Heart right ventricle (tissue), 16 donors: ENCODE measurements around the gene POLRMT. TPM values are rescaled to one million over a fixed set of nuclear protein-coding genes. Genes with fewer than 3 reads are reported as not detected.

ENCODE experiments used
- ATAC-seq, 8 donors: fragments of 200-7000 bp; cut with Tn5 transposase; one replicate each; pipeline ENCODE4 v1.9.1; 2020; ENCODE audit warnings: mild to moderate bottlenecking in 8 of 8, moderate library complexity in 8 of 8, moderate number of reproducible peaks in 1 of 8
- DNase-seq, 2 donors: peaks; one replicate each; pipeline ENCODE4 v3.0.0-alpha.2; 2020
- H3K27ac ChIP-seq, 10 donors: fragments of 200-600 bp; sonication (generic) in 2 of 10; one replicate each; pipeline versions ENCODE4 v1.5.0 to v1.8.0; 2020 to 2022; ENCODE audit warnings: mild to moderate bottlenecking in 3 of 10
- H3K27me3 ChIP-seq, 7 donors: fragments of 200-600 bp; one replicate each; pipeline ENCODE4 v1.8.0; 2021 to 2022; ENCODE audit warnings: mild to moderate bottlenecking in 2 of 7
- H3K36me3 ChIP-seq, 9 donors: fragments of 200-600 bp; sonication (generic) in 1 of 9; one replicate each; pipeline versions ENCODE4 v1.5.0 to v1.8.0; 2020 to 2022; ENCODE audit warnings: mild to moderate bottlenecking in 2 of 9
- H3K4me1 ChIP-seq, 9 donors: fragments of 200-600 bp; sonication (generic) in 1 of 9; one replicate each; pipeline versions ENCODE4 v1.5.0 to v1.8.0; 2020 to 2022; ENCODE audit warnings: mild to moderate bottlenecking in 4 of 9
- H3K4me3 ChIP-seq, 10 donors: fragments of 200-600 bp; sonication (generic) in 2 of 10; one replicate each; pipeline versions ENCODE4 v1.5.0 to v1.8.0; 2020 to 2022; ENCODE audit warnings: mild to moderate bottlenecking in 7 of 10, moderate library complexity in 2 of 10
- H3K9me3 ChIP-seq, 11 donors: fragments of 200-600 bp in 10 of 11; sonication (generic) in 2 of 11; one replicate each; pipeline versions ENCODE4 v1.5.0 to v1.8.0; 2013 to 2022; ENCODE audit warnings: mild to moderate bottlenecking in 2 of 11, control low read depth in 1 of 11, moderate library complexity in 1 of 11
- CTCF ChIP-seq, 9 donors: fragments of 200-600 bp; sonication (generic) in 2 of 9; IDR thresholded peaks; one replicate each; pipeline versions ENCODE4 v1.5.0 to v1.8.0; 2021 to 2022; ENCODE audit warnings: antibody characterized with exemption in 9 of 9, mild to moderate bottlenecking in 5 of 9, moderate library complexity in 1 of 9
- WGBS, 2 donors: extraction: QIAGEN DNeasy Blood & Tissue Kit; methylation state at CpG; one replicate each; pipeline ENCODE4 v1.1.7; 2013; ENCODE audit warnings: inconsistent platforms in 1 of 2; 5-methylcytosine and 5-hydroxymethylcytosine counted together
- intact Hi-C, 10 donors: fragments of 100-400 bp; cut with DNase I; formaldehyde crosslinking; loops; one replicate each; pipeline versions ENCODE4 v1.11.1 to v1.14.2; 2022
- polyA plus RNA-seq, 2 donors: library from polyadenylated mRNA; stranded (reverse); fragments of 200-250 nt; gene quantifications; one replicate each; pipeline ENCODE4 v1.2.3, GENCODE V29; 2013
- total RNA-seq, 10 donors: library from RNA; stranded (reverse); fragmentation: NEBNext Ultra II Directional in 3 of 10; extraction: Animal tissue kit (Norgen Biotek cat#: 25700) in 3 of 10; gene quantifications; one replicate each; pipeline versions ENCODE4 v1.2.1 to v1.2.4, GENCODE V29; 2021 to 2023
- donor health status: Arrhythmogenic right ventricular cardiomyopathy.
- donor health status: ischemic (EF 13 %, LVEDD 7.1; RV severe dilation, severe dysfunction).
- donor health status: healthy with polysubstance abuse.
- donor health status: DM: no; HTN: yes; CAD: no.
- donor health status: DM: no; HTN: no; CAD: no.
- donor health status: ischemic (EF 25% LVEDD 6.9; RV normal size, moderate dysfunction).
- donor health status: ischemic (EF 25% LVEDD 5.7; RV mildly dilated, moderate dysfunction).
- donor health status: healthy.
- donor health status: DM: yes; HTN: yes; CAD: no.
- donor health status: Ischemic cardiomyopathy.
- donor health status: ischemic (EF 35%, LVEDD 5.7; RV mildly dilated, moderate dysfunction).
- donor health status: nonischemic (EF 11% LVEDD 7.7; RV severe dilation, severe dysfunction).
- donor health status: DM: yes; HTN: yes; CAD: no.
- donor health status: PGD.
- donor health status: ischemic (EF 29% LVEDD 5.4; RV normal size, mild dysfunction).
- donor health status: nonischemic (EF 23%, LVEDD 6.1; RV moderate dilation, normal function).

POLRMT gene
- total and polyA plus RNA-seq, 12 donors: 37.2 to 159 (median 45.3) TPM

- no peak for TF ChIP-seq CTCF (IDR thresholded peaks at IDR 0.05)
- Histone ChIP-seq H3K27me3 (no peaks in the 10 kb centered on the region), H3K27ac (peak overlapping the region in 9 of 10 donors; percentile 55 to 97 (median 87)), H3K9me3 (no peaks in the 10 kb centered on the region), H3K4me1 (peaks cover 41 to 74% (median 66%) of the 10 kb centered on the region in 9 donors), H3K4me3 (peak overlapping the region in 8 of 10 donors; percentile 8 to 99 (median 24)), H3K36me3 (peaks cover 0 to 34% (median 0%) of the 10 kb centered on the region in 9 donors)
- DNase-seq (peak in 1 of 2 donors; percentile 66), ATAC-seq (peak in 7 of 8 donors; percentile 13 to 65 (median 45))
- WGBS, 2 donors: 62 to 63% methylated on average over 48 to 50 of the region's 50 CpGs
- intact Hi-C loops: loop anchor here in 1 of 10 donors (5.0 kb wide), 1 partner anchor 72 kb away; the partner anchor contains the start of gene HCN2
These were observed 25.8 kb upstream of the POLRMT start for GRCh38 chr19:658916-659839.

GRCh38 chr19:658059-658839 is 24.9 kb upstream of the POLRMT start:
- peaks cover 38 to 64% (median 57%) of the 10 kb centered on the region in 9 donors for H3K4me1 ChIP-seq

GRCh38 chr19:657611-658010 is 24.3 kb upstream of the POLRMT start:
- intact Hi-C loops: loop anchor here in 1 of 10 donors (5.0 kb wide), 1 partner anchor 70 kb away; the partner anchor contains the start of gene HCN2
- Histone ChIP-seq H3K9me3 (no peaks in the 10 kb centered on the region), H3K36me3 (peaks cover 0 to 49% (median 2%) of the 10 kb centered on the region in 9 donors), H3K27ac (peak overlapping the region in 1 of 10 donors; percentile 97), H3K4me3 (no peak overlapping the region), H3K4me1 (peaks cover 38 to 64% (median 57%) of the 10 kb centered on the region in 9 donors), H3K27me3 (no peaks in the 10 kb centered on the region)
- 81 to 90% methylated on average over 19 of the region's 19 CpGs for WGBS, 2 donors
- DNase-seq: peak in 1 of 2 donors; percentile 11
- TF ChIP-seq CTCF (IDR thresholded peaks at IDR 0.05): no peak
- ATAC-seq: no peak

More at GRCh38 chr19:658059-658839, 24.9 kb upstream of the POLRMT start:
- Histone ChIP-seq H3K4me3 (peak overlapping the region in 4 of 10 donors; percentile 13 to 33 (median 30)), H3K36me3 (peaks cover 0 to 43% (median 0%) of the 10 kb centered on the region in 9 donors), H3K9me3 (no peaks in the 10 kb centered on the region), H3K27ac (peak overlapping the region in 8 of 10 donors; percentile 66 to 97 (median 89)), H3K27me3 (no peaks in the 10 kb centered on the region)
- ATAC-seq: no peak
- intact Hi-C loops: loop anchor here in 1 of 10 donors (5.0 kb wide), 1 partner anchor 71 kb away; the partner anchor contains the start of gene HCN2
- 82 to 86% methylated on average over 33 of the region's 33 CpGs for WGBS, 2 donors
- peak in 1 of 2 donors; percentile 13 for DNase-seq
- TF ChIP-seq CTCF (IDR thresholded peaks at IDR 0.05): no peak
